ENCODE data around the gene XPC.

The XPC gene

DNA sequence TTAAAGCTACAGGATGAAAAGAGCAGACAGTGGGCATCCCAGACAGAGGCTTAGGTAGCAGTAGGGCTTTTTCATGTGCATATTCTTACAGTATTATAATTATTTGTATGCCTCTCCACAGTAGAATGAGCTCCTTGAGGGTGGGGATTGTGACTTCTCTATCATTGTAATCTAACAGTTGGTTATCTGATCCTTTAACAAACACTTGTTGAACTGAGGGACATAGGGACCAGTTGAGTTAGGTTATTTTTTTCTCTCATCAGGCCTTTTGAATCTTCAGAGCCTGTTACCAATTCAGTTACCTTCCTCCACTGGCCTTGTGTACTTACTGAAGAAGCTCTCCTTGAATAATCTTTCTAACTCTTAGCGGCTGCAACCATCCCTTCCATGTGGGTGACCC is 1.4 kb upstream of the XPC start:
- TF ChIP-seq CTCF (IDR thresholded peaks at IDR 0.05; ENCODE audit: low read depth, low read length), result no peak
- no peak overlapping the region for H3K4me3 ChIP-seq (ENCODE audit: low read depth, low read length)

DNA sequence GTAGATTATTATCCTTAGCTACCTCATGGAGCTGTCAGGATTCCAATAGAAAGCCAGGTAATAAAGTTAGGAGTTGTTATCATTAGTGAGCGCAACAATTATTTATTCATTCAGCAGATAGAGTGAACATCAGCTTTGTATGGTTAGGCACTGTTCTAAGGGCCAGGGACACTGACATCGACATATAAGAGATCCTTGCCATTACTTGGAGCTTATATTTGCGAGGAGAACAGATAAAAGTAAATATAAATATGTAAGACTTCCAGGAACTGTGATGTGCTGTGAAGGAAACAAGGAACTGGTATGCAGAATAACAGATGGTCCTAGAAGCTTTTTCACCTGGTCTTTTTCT is 689 bp upstream of the XPC start:
- H3K4me3 ChIP-seq (ENCODE audit: low read depth, low read length), result peak overlapping the region; percentile 72
- TF ChIP-seq CTCF (IDR thresholded peaks at IDR 0.05; ENCODE audit: low read depth, low read length), result no peak

- TF ChIP-seq CTCF (IDR thresholded peaks at IDR 0.05; ENCODE audit: low read depth, low read length), result no peak
- peak overlapping the region; percentile 72 for H3K4me3 ChIP-seq (ENCODE audit: low read depth, low read length)
These were observed 688 bp downstream of the XPC start for GRCh38 chr3:14177580-14178246.

GRCh38 chr3:14175383-14176037 is 2.9 kb downstream of the XPC start:
- H3K4me3 ChIP-seq (ENCODE audit: low read depth, low read length), result no peak overlapping the region
- TF ChIP-seq CTCF (IDR thresholded peaks at IDR 0.05; ENCODE audit: low read depth, low read length), result no peak

GRCh38 chr3:14174483-14174882 is 3.9 kb downstream of the XPC start:
- H3K4me3 ChIP-seq (ENCODE audit: low read depth, low read length), result no peak overlapping the region
- TF ChIP-seq CTCF (IDR thresholded peaks at IDR 0.05; ENCODE audit: low read depth, low read length), result no peak

DNA sequence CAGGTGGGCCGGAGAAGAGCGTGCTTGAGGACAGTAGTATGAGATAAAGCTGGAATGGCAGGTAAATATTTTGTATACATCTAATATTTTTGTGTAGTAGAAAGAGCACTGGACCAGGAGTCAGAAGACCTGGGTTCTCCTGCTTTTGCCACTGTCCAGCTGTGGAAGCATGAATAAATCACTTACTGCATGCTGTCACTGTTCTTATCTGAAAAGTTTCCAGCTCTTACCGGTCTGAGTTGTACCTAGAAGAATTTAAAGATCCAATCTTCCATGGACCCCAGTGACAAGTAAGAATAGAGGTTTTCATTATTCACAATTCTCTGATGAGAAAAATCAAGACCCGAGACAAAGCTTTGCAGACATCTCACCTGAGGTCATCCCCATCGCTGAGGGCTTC is 5.9 kb downstream of the XPC start:
- TF ChIP-seq CTCF (IDR thresholded peaks at IDR 0.05; ENCODE audit: low read depth, low read length), result no peak
- no peak overlapping the region for H3K4me3 ChIP-seq (ENCODE audit: low read depth, low read length)

DNA sequence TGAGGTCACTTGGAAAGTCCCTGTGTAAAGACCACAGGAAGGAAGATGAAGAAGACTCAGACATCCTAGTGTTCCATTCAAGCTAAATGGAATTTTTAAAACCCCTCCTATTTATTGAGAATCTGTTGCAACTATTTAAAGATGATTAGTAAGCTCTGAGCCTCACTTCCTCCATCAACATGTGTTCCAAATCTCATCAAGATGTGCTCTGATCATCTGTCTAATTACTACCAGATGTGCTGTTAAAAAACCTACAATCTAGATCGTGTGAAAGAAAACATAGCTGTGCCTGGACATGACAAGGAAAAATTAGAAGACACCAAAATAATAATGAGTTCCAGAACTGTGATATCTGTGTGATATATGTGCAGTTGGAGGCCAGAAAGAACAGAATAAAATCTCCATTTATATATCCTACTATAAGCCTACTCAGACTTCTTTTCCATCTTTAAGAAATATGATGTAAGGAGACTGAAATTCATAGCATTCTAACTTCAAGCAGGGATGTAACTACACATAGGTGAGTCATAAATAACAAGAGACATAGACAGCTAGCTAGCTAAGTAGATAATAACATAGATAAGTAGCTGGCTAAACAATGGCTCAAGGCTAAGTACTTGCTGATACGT is 7.8 kb downstream of the XPC start:
- no peak for TF ChIP-seq CTCF (IDR thresholded peaks at IDR 0.05; ENCODE audit: low read depth, low read length)
- H3K4me3 ChIP-seq (ENCODE audit: low read depth, low read length), result no peak overlapping the region
